ENCODE results near the gene SETD3. TPM values are rescaled to one million over a fixed set of nuclear protein-coding genes. Genes with fewer than 3 reads are reported as not detected.

Gene SETD3
- total RNA-seq (2014; rRNA removed; shearing (Covaris generic)), result 43.3 and 46.9 TPM in 2 replicates

DNA sequence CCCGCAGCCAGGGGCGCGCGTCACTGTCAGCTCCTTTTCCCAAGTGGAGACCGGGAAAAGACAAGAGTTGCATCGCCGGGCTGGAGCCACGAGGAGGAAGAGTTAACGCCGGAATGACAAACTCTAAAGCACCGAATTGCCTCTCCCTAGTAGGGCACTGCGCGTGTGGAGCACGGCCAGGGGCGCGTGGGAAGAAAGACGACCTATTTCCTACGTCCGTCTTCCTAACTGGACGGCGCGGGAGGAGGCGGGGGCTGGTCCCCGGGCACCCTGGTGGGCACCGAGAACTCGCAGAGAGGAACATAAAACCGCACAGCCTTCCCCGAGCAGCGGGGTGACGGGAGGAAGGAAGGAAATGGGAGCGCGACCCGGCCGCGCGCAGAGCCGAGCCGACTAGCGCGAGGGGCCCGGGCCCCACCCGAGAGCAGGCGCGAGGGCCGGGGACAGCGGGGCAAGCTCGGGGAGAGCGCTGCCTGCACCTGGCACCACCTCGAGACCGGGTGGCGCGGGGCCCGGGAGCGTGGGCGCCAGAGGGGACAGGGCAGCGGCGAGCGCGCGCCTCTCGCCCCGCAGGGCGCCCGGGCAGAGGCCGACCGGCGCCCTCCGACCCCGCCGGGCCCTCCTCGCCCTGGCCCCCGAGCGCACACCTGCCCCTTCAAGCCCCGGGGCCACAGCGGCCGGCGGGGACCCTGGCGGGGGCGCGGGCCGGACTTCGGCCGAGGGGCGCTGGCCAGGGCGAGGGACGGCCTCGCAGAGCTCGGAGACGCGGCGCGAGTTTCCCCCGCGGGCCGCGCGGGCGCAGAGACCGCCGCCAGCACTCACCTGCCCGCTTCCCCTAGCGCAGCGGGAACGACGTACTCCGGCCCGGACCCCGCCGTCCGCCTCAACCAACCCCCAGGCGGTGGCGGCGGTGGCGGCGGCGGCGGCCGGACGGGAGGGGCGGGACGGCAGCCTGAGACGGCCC, at the start of gene SETD3:
Gene SETD3, minus strand, starts transcription at position 954 of the 964 bp plus-strand sequence. CDS start 15,054 bp downstream, outside the sequence.
- DNase-seq (ENCODE audit: low read depth), result peak; percentile 63

GRCh38 chr14:99529899-99530298, 49.2 kb upstream of the SETD3 start:
- peak; percentile 10 for DNase-seq (ENCODE audit: low read depth)

DNA sequence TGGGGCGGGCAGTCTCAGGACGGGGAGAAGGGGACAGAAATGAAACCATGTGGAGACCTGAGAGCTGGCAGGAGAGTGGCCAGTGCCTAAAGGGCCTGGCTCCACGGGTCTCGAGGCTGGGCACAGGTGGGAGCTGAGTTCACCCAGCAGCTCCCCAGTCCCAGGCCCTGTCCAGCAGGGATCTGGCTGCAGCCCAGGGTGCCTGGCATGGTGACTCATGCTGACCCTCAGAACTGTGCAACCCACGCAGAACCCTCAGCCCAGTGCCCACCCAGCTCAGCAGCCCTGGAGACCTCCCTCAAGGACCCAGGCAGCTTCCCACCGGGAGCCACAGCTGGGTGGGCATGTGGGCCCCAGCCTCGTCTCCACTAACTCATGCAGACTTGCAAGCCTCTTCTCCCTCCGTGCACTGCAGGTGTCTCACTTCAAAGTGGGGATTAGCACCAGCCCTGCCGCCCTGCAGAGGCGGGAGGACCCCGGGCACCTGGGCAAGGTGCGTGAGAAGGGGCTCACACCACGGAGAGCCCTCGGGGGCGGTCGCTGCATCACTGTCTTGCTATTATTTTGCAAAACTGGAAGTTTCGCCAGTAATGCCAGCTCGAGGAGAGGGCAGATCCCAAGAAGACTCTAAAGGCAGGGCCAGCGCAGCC, 46.9 kb upstream of the SETD3 start:
- DNase-seq (ENCODE audit: low read depth), result no peak

DNA sequence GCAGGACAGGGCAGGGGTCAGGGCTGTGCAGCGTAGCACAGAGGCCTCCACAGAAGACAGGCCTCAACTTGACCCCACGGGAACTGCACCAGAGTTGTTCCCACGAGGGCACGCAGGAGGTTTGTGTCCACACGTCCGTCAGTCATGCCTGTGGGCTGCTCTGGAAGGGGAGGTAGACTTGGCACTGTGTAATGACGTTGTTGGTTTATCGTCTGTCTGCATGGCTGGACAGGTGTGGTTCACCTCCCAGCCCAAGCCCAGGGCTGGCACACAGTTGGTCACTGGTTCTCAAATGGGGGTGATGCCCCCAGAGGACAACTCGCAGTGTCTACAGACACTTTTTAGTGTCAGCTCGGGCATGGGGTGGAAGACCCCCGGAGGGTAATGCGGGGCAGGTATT, 46.4 kb upstream of the SETD3 start:
- no peak for DNase-seq (ENCODE audit: low read depth)

GRCh38 chr14:99525699-99526080, 45.0 kb upstream of the SETD3 start:
- DNase-seq (ENCODE audit: low read depth), result no peak

GRCh38 chr14:99524804-99525698, 44.4 kb upstream of the SETD3 start:
- DNase-seq (ENCODE audit: low read depth), result peak; percentile 15

DNA sequence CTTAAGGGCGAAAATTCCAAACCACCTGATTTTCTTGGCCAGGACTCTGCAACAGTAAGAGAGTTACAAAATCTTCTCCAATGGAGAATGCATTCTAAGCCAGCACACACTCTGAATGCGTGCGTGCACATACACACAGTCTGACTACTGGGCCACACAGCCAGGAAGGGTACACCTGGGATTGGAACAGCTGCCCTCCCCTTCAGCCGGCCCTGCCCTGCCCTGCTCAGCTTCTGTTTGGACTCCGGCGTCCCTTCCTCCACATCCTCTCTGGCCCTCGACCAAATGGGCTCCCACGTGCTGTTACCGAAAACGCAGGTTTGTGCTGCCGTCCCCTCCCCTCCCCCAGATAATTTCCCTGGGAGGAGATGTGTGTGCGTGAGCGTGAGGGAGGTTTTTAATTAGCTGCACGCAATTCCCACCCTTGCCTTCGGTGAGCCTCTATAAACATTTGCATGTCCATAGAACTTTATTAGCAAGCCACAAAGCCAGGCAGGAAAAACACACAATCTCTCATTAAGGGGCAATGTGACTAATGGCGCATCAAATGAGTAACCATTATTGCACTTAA, 43.5 kb upstream of the SETD3 start:
- DNase-seq (ENCODE audit: low read depth), result no peak

- DNase-seq (ENCODE audit: low read depth), result no peak
Measured at GRCh38 chr14:99523704-99524055, 43.0 kb upstream of the SETD3 start.

- no peak for DNase-seq (ENCODE audit: low read depth)
Measured at GRCh38 chr14:99522934-99523703, 42.5 kb upstream of the SETD3 start.

DNA sequence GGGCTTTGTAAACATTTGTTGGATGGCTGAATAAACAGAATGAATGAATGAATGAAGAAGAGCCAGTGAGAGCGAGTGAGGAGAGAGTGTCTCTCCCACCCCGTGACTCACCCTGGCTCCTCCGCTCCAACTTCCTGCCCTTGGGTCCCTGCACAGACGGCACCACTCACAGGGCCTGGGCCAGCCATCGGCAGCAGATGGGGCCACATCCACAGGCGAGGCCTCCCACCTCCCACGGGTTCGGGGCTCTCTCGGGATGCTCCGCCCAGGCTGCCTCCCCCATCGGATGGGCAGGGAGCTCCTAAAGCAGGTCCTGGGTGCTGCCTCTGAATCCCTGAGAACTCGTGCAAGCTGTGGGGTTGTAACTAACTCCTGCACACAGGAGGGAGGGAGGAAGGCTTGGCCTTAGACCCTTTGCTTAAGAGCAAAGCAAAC, 41.8 kb upstream of the SETD3 start:
- peak; percentile 44 for DNase-seq (ENCODE audit: low read depth)

DNA sequence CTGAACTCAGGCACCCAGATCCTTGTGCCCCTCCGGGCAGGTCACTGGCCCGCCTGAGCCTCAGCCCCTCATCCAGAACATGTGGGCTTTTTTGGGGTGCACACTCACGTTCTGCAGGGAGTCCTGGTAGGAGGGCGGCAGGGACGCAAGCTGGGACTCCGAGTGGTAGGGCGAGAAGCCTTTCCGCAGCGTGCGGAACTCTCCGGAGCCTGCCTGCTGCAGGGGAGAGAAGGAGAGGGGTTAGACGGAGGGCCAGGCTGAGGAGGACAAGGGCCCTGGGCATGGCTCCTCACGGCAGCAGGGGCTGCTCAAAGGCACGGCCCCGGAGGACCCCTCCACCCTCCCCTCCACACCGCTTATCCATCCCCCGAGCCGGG, 41.4 kb upstream of the SETD3 start:
- DNase-seq (ENCODE audit: low read depth), result no peak

DNA sequence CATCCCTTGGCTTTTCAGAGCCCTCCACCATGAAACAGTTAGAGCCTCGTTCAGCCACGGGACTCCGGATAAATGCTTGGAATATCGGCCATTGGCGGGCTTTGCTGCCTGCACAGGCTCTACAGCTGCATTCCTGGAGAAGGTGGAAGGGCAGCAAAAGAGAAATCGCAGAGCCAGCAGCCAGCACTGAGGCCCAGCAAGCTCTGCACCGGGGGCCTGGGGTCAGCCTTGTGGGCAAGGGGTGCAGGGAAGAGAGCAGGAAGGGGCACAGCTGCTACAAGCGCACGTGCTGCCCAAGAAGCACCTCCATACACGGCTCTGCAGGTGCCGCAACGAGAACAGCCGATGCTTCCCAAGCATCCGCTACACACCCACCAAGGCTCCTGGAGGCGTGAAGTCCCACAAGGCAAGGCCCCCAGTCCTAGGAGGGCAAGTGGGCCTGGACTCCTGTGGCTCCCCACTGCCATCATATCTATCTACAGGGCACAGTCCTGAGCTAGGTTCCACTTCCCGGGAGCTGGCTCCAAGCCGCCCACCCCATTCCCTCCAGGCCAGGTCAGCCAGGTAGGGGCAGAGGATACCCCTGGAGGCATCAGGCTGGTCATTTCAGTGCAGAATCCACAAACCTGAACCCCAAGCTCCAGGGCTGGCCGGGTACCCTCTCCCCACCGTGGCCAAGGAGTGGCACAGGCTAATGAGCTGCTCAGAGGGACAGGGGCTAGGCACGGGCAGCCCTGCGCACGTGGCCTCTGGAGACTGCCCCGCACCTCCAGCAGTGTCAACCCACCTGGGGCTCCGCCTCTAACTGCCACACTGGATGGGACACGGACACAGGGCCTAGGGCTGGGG, 40.7 kb upstream of the SETD3 start:
- no peak for DNase-seq (ENCODE audit: low read depth)

- no peak for DNase-seq (ENCODE audit: low read depth)
Measured at GRCh38 chr14:99520571-99521081, 40.0 kb upstream of the SETD3 start.

DNA sequence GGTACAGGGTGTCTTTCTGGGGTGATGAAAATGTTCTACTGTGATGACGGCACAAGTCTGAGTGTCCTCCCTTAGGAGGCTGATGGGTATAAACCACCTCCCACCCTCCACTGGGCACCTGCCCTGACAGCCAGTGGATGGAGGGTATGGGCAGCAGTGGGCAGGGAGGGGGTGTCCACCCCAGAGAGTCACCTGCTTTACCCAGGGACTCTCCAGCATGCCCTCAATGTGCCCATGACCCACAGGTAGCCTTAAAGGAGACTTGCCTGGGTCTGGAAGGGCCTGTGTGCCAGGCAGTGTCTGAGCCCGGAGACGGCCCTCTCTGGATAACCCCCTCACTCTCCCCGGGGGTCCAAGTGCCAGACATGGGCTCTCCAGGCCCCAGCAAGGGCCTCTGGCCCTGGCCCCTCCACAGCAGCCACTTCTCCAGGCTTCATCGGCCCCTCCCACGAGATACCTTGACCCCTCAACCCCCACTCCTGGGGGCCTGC, 39.3 kb upstream of the SETD3 start:
- DNase-seq (ENCODE audit: low read depth), result no peak

DNA sequence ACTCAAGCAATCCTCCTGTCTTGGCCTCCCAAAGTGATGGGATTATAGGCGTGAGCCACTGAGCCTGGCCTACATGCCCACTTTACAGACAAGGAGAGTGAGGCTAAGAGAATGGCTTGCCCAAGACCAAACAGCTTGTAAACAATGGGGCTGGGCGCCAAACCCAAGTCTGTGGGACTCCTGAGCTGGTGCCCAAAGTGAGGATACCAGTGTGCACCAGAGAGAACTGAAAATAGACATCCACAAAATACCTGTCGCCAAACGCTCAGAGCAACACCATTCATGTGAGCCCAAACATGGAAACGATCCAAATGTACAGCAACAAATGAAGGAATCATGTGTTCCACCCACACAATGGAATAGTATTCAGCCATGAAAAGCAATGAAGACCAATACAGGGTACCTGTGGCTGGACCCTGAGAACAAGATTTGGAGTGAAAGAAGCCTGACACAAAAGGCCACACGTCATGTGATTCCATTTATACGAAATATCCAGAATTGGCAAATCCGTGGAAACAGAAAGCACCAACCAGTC, 38.8 kb upstream of the SETD3 start:
- no peak for DNase-seq (ENCODE audit: low read depth)

GRCh38 chr14:99518441-99519346, 38.0 kb upstream of the SETD3 start:
- DNase-seq (ENCODE audit: low read depth), result peak; percentile 25

GRCh38 chr14:99517643-99518381, 37.2 kb upstream of the SETD3 start:
- no peak for DNase-seq (ENCODE audit: low read depth)
